ENCODE data around the gene ALG13. TPM values are rescaled to one million over a fixed set of nuclear protein-coding genes. Genes with fewer than 3 reads are reported as not detected.
"Not testable (repeated sequence)": the region's sequence is repeated elsewhere in the genome, so short reads cannot be mapped to it uniquely, and the experiment has no call there.

ALG13 gene
- 42.5 and 49.2 TPM in 2 replicates for total RNA-seq

- intact Hi-C loops (cut with micrococcal nuclease): loop anchor here (1.0 to 5.0 kb wide), 4 partner anchors 584 to 1679 kb away; partner anchors contain the start of genes AMMECR1, AMOT and PAK3
Observed at GRCh38 chrX:111680988-111681779, at the start of gene ALG13. TSS of gene ALG13 (plus strand) at chrX:111681170. CDS start at chrX:111681219, 49 bp downstream.

DNA sequence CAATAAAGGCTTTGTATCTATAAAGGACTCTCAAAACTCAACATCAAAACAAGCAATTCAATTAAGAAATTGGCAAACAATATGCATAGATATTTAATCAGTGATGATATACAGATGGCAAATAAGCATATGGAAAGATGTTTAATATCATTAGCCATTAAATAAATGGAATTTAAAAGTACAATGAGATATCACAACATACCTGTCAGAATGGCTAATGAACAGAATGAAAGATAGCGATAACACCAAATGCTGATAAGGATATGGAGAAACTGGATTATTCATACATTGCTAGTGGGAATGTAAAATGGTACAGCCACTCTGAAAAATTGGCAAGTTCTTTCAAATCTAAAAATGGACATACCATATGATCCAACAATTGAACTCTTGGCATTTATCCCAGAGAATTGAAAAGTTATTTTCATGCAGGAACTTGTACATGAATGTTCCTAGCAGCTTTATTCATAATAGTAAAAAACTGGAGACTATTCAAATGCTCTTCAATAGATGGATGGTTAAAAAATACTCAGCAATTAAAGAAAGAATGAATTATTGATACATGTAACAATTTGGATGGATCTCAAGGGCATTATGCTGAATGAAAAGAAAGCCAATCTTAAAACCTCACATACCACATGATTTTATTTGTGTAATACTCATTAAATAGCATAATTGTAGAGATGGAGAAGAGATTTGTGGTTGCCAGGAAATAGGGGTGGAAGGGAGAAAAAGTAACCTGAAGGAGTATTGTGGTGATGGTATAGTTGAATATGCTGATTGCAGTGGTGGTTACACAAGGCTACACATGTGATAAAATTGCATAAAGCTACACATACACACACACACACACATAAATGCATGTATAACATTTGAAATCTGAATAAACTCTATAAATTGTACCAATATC, 45.9 kb upstream of the ALG13 start:
- intact Hi-C loops (cut with micrococcal nuclease): no loop called here

GRCh38 chrX:111641969-111642368, 39.0 kb upstream of the ALG13 start:
- intact Hi-C loops (cut with micrococcal nuclease): no loop called here

DNA sequence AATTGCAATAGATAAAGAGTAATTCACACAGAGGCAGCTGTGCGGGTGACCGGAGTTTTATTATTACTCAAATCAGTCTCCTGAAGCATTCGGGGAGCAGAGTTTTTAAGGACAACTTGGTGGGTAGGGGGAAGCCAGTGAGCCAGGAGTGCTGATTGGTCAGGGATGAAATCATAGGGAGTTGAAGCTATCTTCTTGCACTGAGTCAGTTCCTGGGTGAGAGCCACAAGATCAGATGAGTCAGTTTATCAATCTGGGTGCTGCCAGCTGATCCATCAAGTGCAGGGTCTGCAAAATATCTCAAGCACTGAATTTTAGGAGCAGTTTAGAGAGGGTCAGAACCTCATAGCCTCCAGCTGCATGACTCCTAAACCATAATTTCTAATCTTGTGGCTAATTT, 35.8 kb upstream of the ALG13 start:
- intact Hi-C loops (cut with micrococcal nuclease): not testable (repeated sequence)

GRCh38 chrX:111645607-111646006, 35.4 kb upstream of the ALG13 start:
- intact Hi-C loops (cut with micrococcal nuclease): no loop called here

DNA sequence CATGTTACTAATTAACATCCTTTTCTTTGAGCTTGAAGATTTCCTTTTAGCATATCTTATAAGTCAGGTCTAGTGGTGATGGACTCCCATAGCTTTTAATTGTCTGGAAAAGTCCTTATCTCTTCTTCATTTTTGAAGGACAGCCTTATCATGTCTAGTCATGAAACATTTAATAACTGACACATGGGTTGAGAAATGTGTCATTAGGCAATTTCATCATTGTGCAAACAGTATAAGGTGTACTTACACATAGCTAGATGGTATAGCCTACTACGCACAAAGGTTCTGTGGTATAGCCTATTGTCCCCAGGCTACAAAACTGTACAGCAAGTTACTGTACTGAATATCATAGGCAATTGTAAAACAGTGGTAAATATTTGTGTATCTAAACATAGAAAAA, 34.5 kb upstream of the ALG13 start:
- intact Hi-C loops (cut with micrococcal nuclease): no loop called here

DNA sequence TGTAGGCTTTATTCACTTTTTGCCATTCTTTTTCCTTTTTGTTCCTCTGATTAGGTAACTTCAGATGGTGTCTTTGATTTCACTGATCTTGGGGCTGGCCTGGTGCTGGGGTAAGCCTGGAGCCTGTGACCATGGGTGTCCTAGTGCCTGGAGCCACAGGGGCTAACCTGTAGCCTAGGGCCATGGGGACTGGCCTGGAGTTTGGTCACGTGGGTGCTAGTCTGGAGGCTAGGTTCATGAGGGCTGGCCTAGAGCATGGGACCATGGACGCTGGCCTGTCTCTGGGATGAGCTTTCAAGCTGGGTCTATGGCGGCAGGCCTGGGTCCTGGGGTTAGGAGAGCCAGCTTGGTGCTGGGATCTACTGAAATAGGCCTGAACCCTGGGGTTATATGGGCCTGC, 32.2 kb upstream of the ALG13 start:
- intact Hi-C loops (cut with micrococcal nuclease): no loop called here

DNA sequence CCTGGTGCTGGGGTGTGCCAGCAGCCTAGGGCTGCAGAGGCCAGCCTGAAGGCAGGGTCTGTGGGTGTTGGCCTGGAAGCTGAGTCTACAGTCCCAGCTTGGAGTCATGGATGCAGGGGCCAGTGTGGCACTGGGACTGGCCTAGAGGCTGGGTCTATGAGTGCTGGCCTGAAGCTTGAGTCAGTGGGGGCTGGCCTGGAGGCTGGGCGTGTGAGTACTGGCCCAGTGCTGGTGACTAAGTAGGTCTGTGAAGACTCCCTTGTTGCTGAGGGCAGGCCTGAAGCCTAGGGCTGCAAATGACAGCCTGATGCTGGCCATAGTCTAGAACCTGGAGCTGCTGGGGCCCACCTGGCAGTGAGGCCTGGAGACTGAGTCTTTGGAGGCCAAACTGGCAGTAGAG, 31.3 kb upstream of the ALG13 start:
- intact Hi-C loops (cut with micrococcal nuclease): no loop called here

DNA sequence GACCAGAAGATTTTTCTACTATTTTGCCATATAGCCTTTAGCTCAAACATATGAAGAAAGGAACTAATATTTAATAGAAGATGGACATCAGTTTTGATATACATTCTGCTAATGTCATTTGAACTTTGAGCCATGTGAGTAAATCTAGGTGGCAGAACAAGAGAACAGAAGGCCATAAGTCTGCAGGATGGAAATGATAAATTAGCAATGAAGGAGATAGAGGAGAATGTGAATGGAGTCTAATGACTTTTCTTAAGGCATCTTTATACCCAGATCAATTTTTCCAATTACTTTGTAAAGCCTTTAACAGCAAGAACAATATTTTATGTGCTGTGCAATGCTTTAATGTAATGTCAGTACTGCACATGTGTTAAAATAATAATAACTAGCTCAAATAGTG, 30.1 kb upstream of the ALG13 start:
- intact Hi-C loops (cut with micrococcal nuclease): no loop called here

GRCh38 chrX:111652719-111653118, 28.3 kb upstream of the ALG13 start:
- intact Hi-C loops (cut with micrococcal nuclease): no loop called here

GRCh38 chrX:111661241-111661640, 19.7 kb upstream of the ALG13 start:
- intact Hi-C loops (cut with micrococcal nuclease): no loop called here

- intact Hi-C loops (cut with micrococcal nuclease): no loop called here
Observed at GRCh38 chrX:111662292-111662691, 18.7 kb upstream of the ALG13 start.

DNA sequence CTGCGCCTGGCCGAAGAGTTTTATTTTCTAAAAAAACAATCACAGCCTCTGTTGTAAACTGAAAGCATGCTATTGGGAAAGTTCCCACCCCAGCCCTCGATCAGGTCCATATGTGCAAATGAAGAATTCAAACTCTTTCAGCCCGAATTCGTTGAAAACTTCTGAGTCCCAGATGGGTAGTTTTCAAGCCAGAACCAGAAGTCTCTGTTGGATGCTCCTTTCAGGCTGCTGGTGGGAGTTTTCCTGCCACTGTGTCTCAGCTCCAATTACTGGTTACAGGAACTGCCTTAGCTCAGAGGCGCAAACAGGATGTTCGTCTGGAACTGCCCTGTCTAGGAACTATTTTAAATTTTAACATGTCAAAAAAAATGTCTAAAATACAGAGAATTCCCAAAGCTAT, 9.3 kb upstream of the ALG13 start:
- intact Hi-C loops (cut with micrococcal nuclease): no loop called here

- intact Hi-C loops (cut with micrococcal nuclease): no loop called here
Observed at GRCh38 chrX:111687305-111687704, 6.3 kb downstream of the ALG13 start.

GRCh38 chrX:111695297-111695880, 14.4 kb downstream of the ALG13 start:
- intact Hi-C loops (cut with micrococcal nuclease): no loop called here

DNA sequence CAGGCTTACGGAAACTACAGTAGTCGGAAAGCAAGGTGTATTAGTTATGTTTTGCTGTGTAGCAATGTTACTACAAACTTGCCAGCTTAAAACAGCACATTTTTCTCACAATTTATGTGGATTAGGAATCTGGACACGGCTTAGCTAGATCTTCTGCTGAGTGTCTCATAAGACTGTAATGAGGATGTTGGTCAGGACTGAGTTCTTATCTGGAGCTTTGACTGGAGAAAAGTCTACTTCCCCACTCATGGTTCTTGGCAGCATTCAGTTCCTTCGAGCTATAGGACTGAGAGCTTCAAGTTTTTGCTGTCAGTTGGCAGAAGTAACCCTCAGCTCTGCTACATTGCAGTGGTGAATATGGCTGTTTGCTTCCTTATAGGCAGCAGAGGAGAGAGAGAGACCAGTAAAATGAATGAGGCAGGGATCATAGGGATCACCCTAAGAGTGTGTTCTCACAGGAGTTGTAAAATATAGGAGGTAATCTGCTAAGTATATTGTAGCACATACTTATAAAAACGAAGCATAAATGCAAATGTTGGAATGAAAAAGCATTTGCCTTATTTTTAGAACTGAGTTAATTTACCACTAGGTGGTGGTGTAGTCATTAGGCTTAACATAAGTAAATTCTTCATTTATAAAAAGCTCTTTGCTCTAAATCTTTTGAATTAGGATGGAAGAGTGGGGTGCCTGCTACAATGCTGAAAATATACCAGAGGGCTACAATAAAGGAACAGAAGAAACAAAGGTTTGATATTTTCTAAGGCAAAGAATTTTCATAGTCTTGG, 38.6 kb downstream of the ALG13 start:
- intact Hi-C loops (cut with micrococcal nuclease): loop anchor here (1.0 to 2.0 kb wide), 2 partner anchors 323 to 923 kb away; no protein-coding TSS in a partner anchor

GRCh38 chrX:111728096-111728495, 47.1 kb downstream of the ALG13 start:
- intact Hi-C loops (cut with micrococcal nuclease): no loop called here

GRCh38 chrX:111731351-111731750, 50.4 kb downstream of the ALG13 start:
- intact Hi-C loops (cut with micrococcal nuclease): no loop called here

- intact Hi-C loops (cut with micrococcal nuclease): no loop called here
Observed at GRCh38 chrX:111736571-111736970, 55.6 kb downstream of the ALG13 start.

GRCh38 chrX:111742018-111742417, 61.0 kb downstream of the ALG13 start:
- intact Hi-C loops (cut with micrococcal nuclease): no loop called here

DNA sequence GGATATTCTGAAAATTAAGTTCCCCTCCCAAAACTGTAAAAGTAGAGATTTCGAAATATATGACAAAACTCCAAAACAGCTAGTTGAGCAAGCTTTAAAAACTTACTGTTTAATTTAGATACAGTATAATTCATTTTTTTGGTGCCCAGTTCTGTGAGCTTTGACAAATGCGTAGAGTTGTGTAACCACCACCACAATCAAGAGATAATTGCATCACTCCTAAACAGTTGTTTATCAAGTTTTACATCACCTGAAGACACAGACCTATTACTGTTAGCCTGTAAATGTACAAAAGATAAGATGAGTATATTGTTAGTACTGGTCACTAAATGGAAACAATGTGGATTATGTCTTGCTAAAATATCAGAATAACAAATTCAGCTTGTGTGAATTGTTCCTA, 62.3 kb downstream of the ALG13 start:
- intact Hi-C loops (cut with micrococcal nuclease): no loop called here

Data from T-helper 1 cell treated with Interleukin-12 subunit alpha and Interleukin-12 subunit beta and Interleukin-4 antibody, amounts not matched to agents 30 ng/mL and 1 ng/mL, for 36 hours (primary cell).